Neural cell (in vitro differentiated cells): ENCODE results near the gene MYO7B. TPM values are rescaled to one million over a fixed set of nuclear protein-coding genes. Genes with fewer than 3 reads are reported as not detected.

Experiments
- H2AFZ ChIP-seq: fragments of 200-600, 300-800 bp; sonication (generic), shearing (Covaris generic); 2 replicates; pipeline ENCODE4 v1.6.0; 2014; ENCODE audit warnings: low read depth, mild to moderate bottlenecking, antibody characterized with exemption, low read length, moderate library complexity
- H3F3A ChIP-seq: fragments of 200-600 bp; shearing (Covaris generic); 2 replicates; pipeline ENCODE4 v1.6.1; 2016; ENCODE audit warnings: mild to moderate bottlenecking, moderate library complexity, mixed read lengths, antibody characterized with exemption, low read length; ENCODE audit not compliant: insufficient read depth, poor library complexity, severe bottlenecking
- H3K27ac ChIP-seq: fragments of 200-600, 300-800 bp; sonication (generic), shearing (Covaris generic); 2 replicates; pipeline ENCODE4 v1.5.1; 2014; ENCODE audit warnings: mild to moderate bottlenecking, low read length, moderate library complexity
- H3K27me3 ChIP-seq: fragments of 300-800, 200-600 bp; sonication (generic), shearing (Covaris generic); 2 replicates; pipeline ENCODE4 v1.6.0; 2014; ENCODE audit warnings: mild to moderate bottlenecking, low read depth, low read length, moderate library complexity; ENCODE audit not compliant: insufficient read depth
- H3K36me3 ChIP-seq: fragments of 300-800, 200-600 bp; sonication (generic), shearing (Covaris generic); 2 replicates; pipeline ENCODE4 v1.5.1; 2014; ENCODE audit warnings: mild to moderate bottlenecking, antibody characterized with exemption, low read length, moderate library complexity; ENCODE audit not compliant: insufficient read depth
- H3K4me2 ChIP-seq: fragments of 300-800, 200-600 bp; sonication (generic), shearing (Covaris generic); 2 replicates; pipeline ENCODE4 v1.6.0; 2014; ENCODE audit warnings: mild to moderate bottlenecking, low read length
- H3K4me3 ChIP-seq: fragments of 300-800, 200-600 bp; sonication (generic), shearing (Covaris generic); 2 replicates; pipeline ENCODE4 v1.5.1; 2014; ENCODE audit warnings: mild to moderate bottlenecking, low read length, moderate library complexity
- H3K79me2 ChIP-seq: fragments of 200-600 bp; shearing (Covaris generic); replicated peaks from 2 replicates; pipeline ENCODE4 v1.6.0; 2014; ENCODE audit warnings: mild to moderate bottlenecking, low read length, moderate library complexity; ENCODE audit not compliant: insufficient read depth
- H3K9ac ChIP-seq: fragments of 300-800, 200-600 bp; sonication (generic), shearing (Covaris generic); 2 replicates; pipeline ENCODE4 v1.6.1; 2016; ENCODE audit warnings: mild to moderate bottlenecking, low read length, mixed read lengths
- H3K9me2 ChIP-seq: fragments of 200-600 bp; shearing (Covaris generic); 2 replicates; pipeline ENCODE4 v1.6.1; 2016; ENCODE audit warnings: mild to moderate bottlenecking, low read length, mixed read lengths; ENCODE audit not compliant: insufficient read depth
- H3K9me3 ChIP-seq: fragments of 200-600, 300-800 bp; sonication (generic), shearing (Covaris generic); 2 replicates; pipeline ENCODE4 v1.6.1; 2016; ENCODE audit warnings: mild to moderate bottlenecking, mixed run types, low read length, moderate library complexity, mixed read lengths
- H4K20me1 ChIP-seq: fragments of 200-600 bp; shearing (Covaris generic); 2 replicates; pipeline ENCODE4 v1.6.1; 2016; ENCODE audit warnings: mild to moderate bottlenecking, mixed run types; ENCODE audit not compliant: insufficient read depth
- CTCF ChIP-seq: fragments of 450-650 bp; IDR thresholded peaks from 2 replicates; pipeline ENCODE4 v1.5.1; 2014; ENCODE audit warnings: antibody characterized with exemption, mild to moderate bottlenecking, moderate library complexity; ENCODE audit not compliant: poor library complexity, severe bottlenecking
- EP300 ChIP-seq: fragments of 450-650 bp; conservative IDR thresholded peaks from 2 replicates; pipeline ENCODE4 v1.6.1; 2014; ENCODE audit warnings: antibody characterized with exemption, mild to moderate bottlenecking, moderate library complexity; ENCODE audit not compliant: poor library complexity, severe bottlenecking
- EZH2 ChIP-seq: fragments of 200-600, 300-800 bp; shearing (Covaris generic), sonication (generic); IDR thresholded peaks from 2 replicates; pipeline ENCODE4 v1.6.1; 2014; ENCODE audit warnings: antibody characterized with exemption, low read length, borderline replicate concordance, mild to moderate bottlenecking; ENCODE audit not compliant: insufficient read depth, poor library complexity, severe bottlenecking
- MXI1 ChIP-seq: fragments of 450-650 bp; conservative IDR thresholded peaks from 2 replicates; pipeline ENCODE4 v1.6.1; 2014; ENCODE audit warnings: antibody characterized with exemption, mild to moderate bottlenecking; ENCODE audit not compliant: poor library complexity, severe bottlenecking
- POLR2AphosphoS5 ChIP-seq: IDR thresholded peaks from 2 replicates; pipeline ENCODE4 v1.6.1; 2012
- RAD21 ChIP-seq: fragments of 450-650 bp; conservative IDR thresholded peaks from 2 replicates; pipeline ENCODE4 v1.6.1; 2014; ENCODE audit warnings: antibody characterized with exemption, mild to moderate bottlenecking, moderate library complexity
- REST ChIP-seq: IDR thresholded peaks from 2 replicates; pipeline ENCODE4 v1.6.1; 2012; ENCODE audit warnings: borderline replicate concordance
- SMC3 ChIP-seq: fragments of 450-650 bp; conservative IDR thresholded peaks from 2 replicates; pipeline ENCODE4 v1.6.1; 2014; ENCODE audit warnings: antibody characterized with exemption, mild to moderate bottlenecking, moderate library complexity; ENCODE audit not compliant: poor library complexity
- TAF1 ChIP-seq: IDR thresholded peaks from 2 replicates; pipeline ENCODE4 v1.6.1; 2012; ENCODE audit warnings: low read depth
- polyA plus RNA-seq: library from polyadenylated mRNA; depleted of rRNA; stranded (reverse); fragments of >200 nt; gene quantifications from 2 replicates; pipeline ENCODE4 v1.2.3, GENCODE V29; 2014

MYO7B gene
- polyA plus RNA-seq, 1 donor from 2014 or later: 0.16 TPM

GRCh38 chr2:127546797-127547196 is 11.3 kb downstream of the MYO7B start:
- Histone ChIP-seq H3K9me2 (no peaks in the 10 kb centered on the region), H3K79me2 (no peaks in the 10 kb centered on the region), H4K20me1 (no peaks in the 10 kb centered on the region), H3K36me3 (no peaks in the 10 kb centered on the region), H3K9me3 (no peaks in the 10 kb centered on the region), H3K27ac (no peak overlapping the region), H3K4me2 (no peak overlapping the region), H2AFZ (no peak overlapping the region), H3K4me3 (no peak overlapping the region), H3K27me3 (no peaks in the 10 kb centered on the region), H3F3A (no peaks in the 10 kb centered on the region), H3K9ac (no peak overlapping the region)
- TF ChIP-seq SMC3 (no peak), POLR2AphosphoS5 (no peak), EP300 (no peak), MXI1 (no peak), REST (no peak), CTCF (no peak), RAD21 (no peak), TAF1 (no peak), EZH2 (no peak)

GRCh38 chr2:127551221-127551930 is 15.9 kb downstream of the MYO7B start:
- Histone ChIP-seq H3K27ac (no peak overlapping the region), H3K27me3 (no peaks in the 10 kb centered on the region), H3K4me2 (no peak overlapping the region), H3K79me2 (no peaks in the 10 kb centered on the region), H3K9me3 (no peaks in the 10 kb centered on the region), H3F3A (no peaks in the 10 kb centered on the region), H3K9me2 (no peaks in the 10 kb centered on the region), H4K20me1 (no peaks in the 10 kb centered on the region), H2AFZ (no peak overlapping the region), H3K36me3 (no peaks in the 10 kb centered on the region), H3K4me3 (no peak overlapping the region), H3K9ac (no peak overlapping the region)
- no peak for TF ChIP-seq REST
- TF ChIP-seq RAD21: no peak
- no peak for TF ChIP-seq TAF1
- no peak for TF ChIP-seq POLR2AphosphoS5
- TF ChIP-seq SMC3: no peak
- no peak for TF ChIP-seq EP300
- no peak for TF ChIP-seq CTCF
- TF ChIP-seq EZH2: no peak
- no peak for TF ChIP-seq MXI1
